PFSK-1 (cell line): ENCODE results near the gene GSC2.

Experiments used
- FOXP2 ChIP-seq: optimal IDR thresholded peaks from 2 replicates; pipeline ENCODE3; 2011; ENCODE audit warnings: borderline replicate concordance, control low read depth, inconsistent platforms; ENCODE audit not compliant: insufficient read depth; ENCODE audit errors: extremely low read length, extremely low read depth
- POLR2AphosphoS5 ChIP-seq: IDR thresholded peaks from 2 replicates; pipeline ENCODE4 v1.6.1; 2012; ENCODE audit warnings: low read depth, mild to moderate bottlenecking, control low read depth, low read length, moderate library complexity
- REST ChIP-seq, 2 experiments: IDR thresholded peaks; 2 replicates each; pipeline versions ENCODE4 v1.6.1 to v1.8.0; 2011 to 2012; ENCODE audit warnings: low read depth in 2 of 2, low read length in 2 of 2, control low read depth in 1 of 2, inconsistent platforms in 1 of 2, mild to moderate bottlenecking in 1 of 2, moderate library complexity in 1 of 2; ENCODE audit not compliant: insufficient read depth in 1 of 2
- SIN3A ChIP-seq: IDR thresholded peaks from 2 replicates; pipeline ENCODE4 v1.6.1; 2012; ENCODE audit warnings: mild to moderate bottlenecking, low read length, moderate library complexity, borderline replicate concordance; ENCODE audit not compliant: insufficient read depth
- TAF1 ChIP-seq: IDR thresholded peaks from 2 replicates; pipeline ENCODE4 v1.6.1; 2012; ENCODE audit warnings: low read length, control low read depth, borderline replicate concordance; ENCODE audit not compliant: insufficient read depth

GSC2 gene

GRCh38 chr22:19148417-19149046, 1.6 kb downstream of the GSC2 start:
- TF ChIP-seq FOXP2 (no peak), TAF1 (no peak), POLR2AphosphoS5 (no peak), SIN3A (no peak), REST (IDR thresholded peaks at IDR 0.05; ENCODE audit: insufficient read depth in 1 of 2, low read depth in 2 of 2, low read length in 2 of 2) (no peak)

- TF ChIP-seq FOXP2 (no peak), REST (IDR thresholded peaks at IDR 0.05; ENCODE audit: insufficient read depth in 1 of 2, low read depth in 2 of 2, low read length in 2 of 2) (no peak), POLR2AphosphoS5 (no peak), TAF1 (no peak), SIN3A (no peak)
Measured at GRCh38 chr22:19147195-19147780, 2.8 kb downstream of the GSC2 start.

DNA sequence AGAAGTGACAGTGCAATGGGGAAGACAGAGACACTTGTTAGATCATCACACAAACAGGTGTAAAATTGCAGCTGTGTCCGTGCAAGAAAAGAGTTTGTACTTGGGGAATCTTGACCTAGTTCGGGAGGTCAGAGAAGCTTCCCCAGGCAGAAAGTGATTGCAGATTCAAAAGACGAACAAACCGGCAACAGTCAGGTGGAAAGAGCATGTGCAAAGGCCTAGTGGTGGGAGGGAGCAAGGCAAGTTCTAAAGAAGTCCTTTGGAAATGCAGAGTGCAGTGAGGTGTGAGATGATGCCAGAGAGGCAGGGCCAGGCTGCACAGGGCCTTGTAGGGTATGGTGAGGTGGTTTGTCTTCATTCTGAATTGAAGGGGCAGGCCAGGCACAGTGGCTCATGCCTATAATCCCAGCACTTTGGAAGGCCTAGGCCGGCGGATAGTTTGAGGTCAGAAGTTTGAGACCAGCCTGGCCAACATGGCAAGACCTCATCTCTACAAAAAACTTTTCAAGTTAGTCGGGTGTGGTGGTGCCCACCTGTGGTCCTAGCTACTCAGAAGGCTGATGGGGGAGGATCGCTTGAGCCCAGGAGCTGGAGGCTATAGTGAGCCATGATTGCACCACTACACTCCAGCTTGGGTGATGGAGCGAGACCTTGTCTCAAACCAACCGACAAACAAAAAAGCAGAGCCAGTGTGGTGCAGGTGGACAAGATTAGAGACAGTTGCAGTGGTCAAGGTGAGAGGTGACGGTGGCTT, 3.7 kb downstream of the GSC2 start:
- no peak for TF ChIP-seq SIN3A
- no peak for TF ChIP-seq POLR2AphosphoS5
- TF ChIP-seq TAF1: no peak
- TF ChIP-seq REST (IDR thresholded peaks at IDR 0.05; ENCODE audit: insufficient read depth in 1 of 2, low read depth in 2 of 2, low read length in 2 of 2): no peak
- no peak for TF ChIP-seq FOXP2

DNA sequence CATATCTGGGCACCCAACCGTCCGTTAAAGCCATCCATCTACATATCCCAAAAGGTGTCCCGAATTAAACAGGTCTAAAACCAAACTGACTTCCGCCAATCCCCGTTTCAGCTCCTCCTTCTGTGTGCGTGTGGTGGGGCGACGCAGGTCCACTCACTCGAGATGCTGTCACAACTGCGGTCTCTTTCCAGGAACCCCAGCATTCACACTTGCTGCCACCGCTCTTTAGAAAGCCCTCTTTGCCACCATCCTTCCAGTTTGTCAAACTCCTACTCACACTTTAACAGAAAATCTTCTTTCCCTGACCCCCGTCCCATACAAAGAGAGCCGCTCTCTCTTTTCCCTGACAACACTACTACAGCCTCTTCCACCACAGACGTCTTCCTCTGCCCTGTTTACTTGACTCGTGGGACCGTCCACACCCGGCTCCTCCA, 6.1 kb downstream of the GSC2 start:
- no peak for TF ChIP-seq SIN3A
- TF ChIP-seq TAF1: no peak
- no peak for TF ChIP-seq POLR2AphosphoS5
- TF ChIP-seq FOXP2: no peak
- no peak for TF ChIP-seq REST (IDR thresholded peaks at IDR 0.05; ENCODE audit: insufficient read depth in 1 of 2, low read depth in 2 of 2, low read length in 2 of 2)
